ENCODE measurements around the gene KCTD17. TPM values are rescaled to one million over a fixed set of nuclear protein-coding genes. Genes with fewer than 3 reads are reported as not detected.

Gene KCTD17
- total RNA-seq, 1 donor from 2014 or later = 39.6 TPM

GRCh38 chr22:37061611-37062375 lies 10.3 kb downstream of the KCTD17 start:
- Mint-ChIP-seq H3K4me3 (ENCODE audit: unreplicated experiment) (no peak overlapping the region), H3K27ac (ENCODE audit: unreplicated experiment) (no peak overlapping the region), H3K27me3 (ENCODE audit: unreplicated experiment) (no peaks in the 10 kb centered on the region), H3K36me3 (ENCODE audit: unreplicated experiment) (peaks cover 4% of the 10 kb centered on the region), H3K4me1 (ENCODE audit: unreplicated experiment) (no peaks in the 10 kb centered on the region), H3K9me3 (ENCODE audit: unreplicated experiment) (no peaks in the 10 kb centered on the region)
- TF ChIP-seq CTCF (IDR thresholded peaks at IDR 0.05) = no peak
- DNase-seq (ENCODE audit: extremely low spot score, unreplicated experiment) = no peak

DNA sequence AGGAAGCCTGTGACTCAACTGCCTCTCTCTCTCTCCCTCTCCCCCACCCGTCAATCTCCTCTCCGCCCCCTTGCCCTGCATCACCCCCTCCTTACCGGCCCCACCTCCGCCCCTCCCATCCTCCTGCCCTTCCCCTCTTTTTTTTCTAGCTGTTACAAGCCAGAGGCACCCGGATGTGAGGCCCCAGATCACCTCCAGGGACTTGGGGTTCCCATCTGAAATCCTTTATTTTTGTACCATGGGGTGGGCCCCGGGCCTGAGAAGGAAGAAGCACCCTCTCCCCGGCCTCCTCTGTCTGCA lies 10.8 kb downstream of the KCTD17 start:
- no peak for DNase-seq (ENCODE audit: extremely low spot score, unreplicated experiment)
- no peak overlapping the region for H3K4me3 Mint-ChIP-seq (ENCODE audit: unreplicated experiment)
- no peak overlapping the region for H3K27ac Mint-ChIP-seq (ENCODE audit: unreplicated experiment)
- no peak for TF ChIP-seq CTCF (IDR thresholded peaks at IDR 0.05)
- no peaks in the 10 kb centered on the region for H3K9me3 Mint-ChIP-seq (ENCODE audit: unreplicated experiment)
- H3K27me3 Mint-ChIP-seq (ENCODE audit: unreplicated experiment) = peaks cover under 1% of the 10 kb centered on the region
- peaks cover 2% of the 10 kb centered on the region for H3K36me3 Mint-ChIP-seq (ENCODE audit: unreplicated experiment)
- no peaks in the 10 kb centered on the region for H3K4me1 Mint-ChIP-seq (ENCODE audit: unreplicated experiment)

DNA sequence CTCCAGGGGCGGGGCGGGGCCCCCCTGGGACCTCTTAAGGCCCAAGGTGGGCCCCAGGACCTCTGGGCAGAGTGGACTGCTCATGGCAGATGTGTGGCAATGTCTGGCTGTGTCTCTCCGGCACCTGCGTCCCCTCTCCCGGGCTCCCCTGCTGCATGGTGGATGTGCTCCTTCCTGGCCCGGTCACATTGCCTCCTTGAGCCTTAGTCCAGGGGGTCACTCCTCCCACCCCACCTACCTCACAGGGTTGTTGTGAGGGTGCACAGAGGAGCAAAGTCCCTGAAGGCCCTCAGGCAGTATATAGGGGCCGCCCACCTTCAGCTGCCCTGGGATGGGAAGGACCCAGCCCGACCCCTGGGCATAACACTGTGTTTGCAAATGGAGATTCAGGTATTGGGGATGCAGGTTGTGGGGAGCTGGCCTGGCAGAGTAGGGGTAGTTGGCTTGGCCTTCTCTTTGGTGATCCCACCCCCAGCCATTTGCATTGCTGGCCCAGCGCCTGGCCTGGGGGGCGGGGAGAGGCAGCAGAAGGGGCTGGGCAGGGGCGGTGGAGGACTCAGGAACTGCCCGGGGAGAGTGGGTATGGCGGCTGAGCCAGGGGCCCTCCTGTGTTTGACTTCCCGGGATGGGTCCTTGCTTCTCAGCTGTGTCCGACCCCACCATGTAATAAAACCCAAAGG lies 11.3 kb downstream of the KCTD17 start:
- H3K36me3 Mint-ChIP-seq (ENCODE audit: unreplicated experiment) = no peaks in the 10 kb centered on the region
- H3K4me1 Mint-ChIP-seq (ENCODE audit: unreplicated experiment) = no peaks in the 10 kb centered on the region
- H3K27ac Mint-ChIP-seq (ENCODE audit: unreplicated experiment) = no peak overlapping the region
- no peak overlapping the region for H3K4me3 Mint-ChIP-seq (ENCODE audit: unreplicated experiment)
- no peaks in the 10 kb centered on the region for H3K9me3 Mint-ChIP-seq (ENCODE audit: unreplicated experiment)
- no peak for DNase-seq (ENCODE audit: extremely low spot score, unreplicated experiment)
- peaks cover 4% of the 10 kb centered on the region for H3K27me3 Mint-ChIP-seq (ENCODE audit: unreplicated experiment)
- TF ChIP-seq CTCF (IDR thresholded peaks at IDR 0.05) = no peak

- H3K36me3 Mint-ChIP-seq (ENCODE audit: unreplicated experiment) = no peaks in the 10 kb centered on the region
- TF ChIP-seq CTCF (IDR thresholded peaks at IDR 0.05) = no peak
- H3K9me3 Mint-ChIP-seq (ENCODE audit: unreplicated experiment) = no peaks in the 10 kb centered on the region
- H3K27me3 Mint-ChIP-seq (ENCODE audit: unreplicated experiment) = peaks cover 13% of the 10 kb centered on the region
- H3K4me3 Mint-ChIP-seq (ENCODE audit: unreplicated experiment) = no peak overlapping the region
- H3K27ac Mint-ChIP-seq (ENCODE audit: unreplicated experiment) = no peak overlapping the region
- no peak for DNase-seq (ENCODE audit: extremely low spot score, unreplicated experiment)
- no peaks in the 10 kb centered on the region for H3K4me1 Mint-ChIP-seq (ENCODE audit: unreplicated experiment)
These were observed 12.2 kb downstream of the KCTD17 start for GRCh38 chr22:37063431-37064420.
